HCT116 (cell line): ENCODE data around the gene RMDN2.

Experiments used
- ELF1 ChIP-seq: IDR thresholded peaks from 2 replicates; pipeline ENCODE4 v1.6.1; 2012; ENCODE audit warnings: low read depth, borderline replicate concordance
- EZH2 ChIP-seq: fragments of 200-600 bp; sonication (generic); IDR thresholded peaks from 2 replicates; pipeline ENCODE4 v1.6.1; 2017; ENCODE audit warnings: antibody characterized with exemption, mixed run types
- EZH2phosphoT487 ChIP-seq: fragments of 200-600 bp; IDR thresholded peaks from 2 replicates; pipeline ENCODE4 v1.6.1; 2018; ENCODE audit warnings: antibody characterized with exemption, borderline replicate concordance
- FOSL1 ChIP-seq: IDR thresholded peaks from 2 replicates; pipeline ENCODE4 v1.6.1; 2012; ENCODE audit warnings: low read depth
- JUND ChIP-seq: IDR thresholded peaks from 2 replicates; pipeline ENCODE4 v1.6.1; 2012
- POLR2A ChIP-seq: IDR thresholded peaks from 2 replicates; pipeline ENCODE4 v1.7.0; 2011; ENCODE audit warnings: borderline replicate concordance; ENCODE audit not compliant: insufficient read depth, insufficient read length; ENCODE audit errors: extremely low read depth
- POLR2AphosphoS5 ChIP-seq: IDR thresholded peaks from 2 replicates; pipeline ENCODE4 v1.6.1; 2011; ENCODE audit warnings: mild to moderate bottlenecking, low read depth, low read length, moderate library complexity
- SIN3A ChIP-seq: IDR thresholded peaks from 2 replicates; pipeline ENCODE4 v1.6.1; 2012; ENCODE audit warnings: low read depth
- TF ChIP-seq, protein P1 (sequence below), 3 experiments: fragments of 200-600 bp in 1 of 3; sonication (generic) in 1 of 3; IDR thresholded peaks in 2 of 3; conservative IDR thresholded peaks in 1 of 3; 2 replicates each; pipeline ENCODE4 v1.5.1; 2012 to 2017; ENCODE audit warnings: low read depth in 2 of 3, low read length in 2 of 3, antibody characterized with exemption in 1 of 3, borderline replicate concordance in 1 of 3, control low read depth in 1 of 3, mild to moderate bottlenecking in 1 of 3, mixed read lengths in 1 of 3, mixed run types in 1 of 3, moderate library complexity in 1 of 3; ENCODE audit not compliant: insufficient read depth in 1 of 3
- TF ChIP-seq, protein P2 (sequence below): IDR thresholded peaks from 2 replicates; pipeline ENCODE4 v1.6.1; 2012
- TF ChIP-seq, protein P3 (sequence below): IDR thresholded peaks from 2 replicates; pipeline ENCODE4 v1.6.1; 2011; ENCODE audit warnings: mild to moderate bottlenecking, low read length, moderate library complexity; ENCODE audit not compliant: insufficient replicate concordance; ENCODE audit errors: extremely low read depth
- TF ChIP-seq, protein P4 (sequence below): IDR thresholded peaks from 2 replicates; pipeline ENCODE4 v1.6.1; 2012; ENCODE audit warnings: low read depth
- TF ChIP-seq, protein P5 (sequence below): IDR thresholded peaks from 2 replicates; pipeline ENCODE4 v1.6.1; 2012

DNA sequence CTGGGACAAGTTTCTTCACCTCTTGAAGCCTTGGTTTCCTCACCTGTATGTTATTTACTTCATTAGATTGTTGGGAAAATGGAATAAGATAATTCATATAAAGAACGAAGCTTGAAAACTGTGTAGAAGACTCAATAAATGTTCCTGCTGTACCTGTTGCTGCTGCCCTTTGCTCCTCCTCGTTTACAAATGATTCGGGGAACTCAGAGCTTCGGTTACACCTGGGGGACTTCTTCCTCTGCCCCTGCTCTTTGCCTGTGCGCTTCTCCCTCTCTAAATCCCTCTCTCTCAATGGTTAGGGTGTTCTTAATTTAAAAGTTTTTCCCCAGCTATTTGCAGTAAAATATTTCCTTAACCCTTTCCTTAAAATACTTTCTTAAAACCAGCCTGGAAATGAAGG is 3.3 kb upstream of the RMDN2 start:
- TF ChIP-seq, protein P1, sequence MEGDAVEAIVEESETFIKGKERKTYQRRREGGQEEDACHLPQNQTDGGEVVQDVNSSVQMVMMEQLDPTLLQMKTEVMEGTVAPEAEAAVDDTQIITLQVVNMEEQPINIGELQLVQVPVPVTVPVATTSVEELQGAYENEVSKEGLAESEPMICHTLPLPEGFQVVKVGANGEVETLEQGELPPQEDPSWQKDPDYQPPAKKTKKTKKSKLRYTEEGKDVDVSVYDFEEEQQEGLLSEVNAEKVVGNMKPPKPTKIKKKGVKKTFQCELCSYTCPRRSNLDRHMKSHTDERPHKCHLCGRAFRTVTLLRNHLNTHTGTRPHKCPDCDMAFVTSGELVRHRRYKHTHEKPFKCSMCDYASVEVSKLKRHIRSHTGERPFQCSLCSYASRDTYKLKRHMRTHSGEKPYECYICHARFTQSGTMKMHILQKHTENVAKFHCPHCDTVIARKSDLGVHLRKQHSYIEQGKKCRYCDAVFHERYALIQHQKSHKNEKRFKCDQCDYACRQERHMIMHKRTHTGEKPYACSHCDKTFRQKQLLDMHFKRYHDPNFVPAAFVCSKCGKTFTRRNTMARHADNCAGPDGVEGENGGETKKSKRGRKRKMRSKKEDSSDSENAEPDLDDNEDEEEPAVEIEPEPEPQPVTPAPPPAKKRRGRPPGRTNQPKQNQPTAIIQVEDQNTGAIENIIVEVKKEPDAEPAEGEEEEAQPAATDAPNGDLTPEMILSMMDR (IDR thresholded peaks at IDR 0.05 in 2 of 3, conservative IDR thresholded peaks at IDR 0.05 in 1 of 3; ENCODE audit: borderline replicate concordance in 1 of 3, insufficient read depth in 1 of 3, low read depth in 2 of 3, low read length in 2 of 3), result no peak
- TF ChIP-seq POLR2AphosphoS5, result no peak
- TF ChIP-seq EZH2, result no peak
- TF ChIP-seq SIN3A, result no peak
- no peak for TF ChIP-seq POLR2A
- TF ChIP-seq FOSL1, result no peak
- TF ChIP-seq ELF1, result no peak
- TF ChIP-seq, protein P2, sequence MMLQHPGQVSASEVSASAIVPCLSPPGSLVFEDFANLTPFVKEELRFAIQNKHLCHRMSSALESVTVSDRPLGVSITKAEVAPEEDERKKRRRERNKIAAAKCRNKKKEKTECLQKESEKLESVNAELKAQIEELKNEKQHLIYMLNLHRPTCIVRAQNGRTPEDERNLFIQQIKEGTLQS, result no peak
- TF ChIP-seq JUND, result no peak
- TF ChIP-seq, protein P3, sequence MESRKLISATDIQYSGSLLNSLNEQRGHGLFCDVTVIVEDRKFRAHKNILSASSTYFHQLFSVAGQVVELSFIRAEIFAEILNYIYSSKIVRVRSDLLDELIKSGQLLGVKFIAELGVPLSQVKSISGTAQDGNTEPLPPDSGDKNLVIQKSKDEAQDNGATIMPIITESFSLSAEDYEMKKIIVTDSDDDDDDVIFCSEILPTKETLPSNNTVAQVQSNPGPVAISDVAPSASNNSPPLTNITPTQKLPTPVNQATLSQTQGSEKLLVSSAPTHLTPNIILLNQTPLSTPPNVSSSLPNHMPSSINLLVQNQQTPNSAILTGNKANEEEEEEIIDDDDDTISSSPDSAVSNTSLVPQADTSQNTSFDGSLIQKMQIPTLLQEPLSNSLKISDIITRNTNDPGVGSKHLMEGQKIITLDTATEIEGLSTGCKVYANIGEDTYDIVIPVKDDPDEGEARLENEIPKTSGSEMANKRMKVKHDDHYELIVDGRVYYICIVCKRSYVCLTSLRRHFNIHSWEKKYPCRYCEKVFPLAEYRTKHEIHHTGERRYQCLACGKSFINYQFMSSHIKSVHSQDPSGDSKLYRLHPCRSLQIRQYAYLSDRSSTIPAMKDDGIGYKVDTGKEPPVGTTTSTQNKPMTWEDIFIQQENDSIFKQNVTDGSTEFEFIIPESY, result no peak
- TF ChIP-seq, protein P4, sequence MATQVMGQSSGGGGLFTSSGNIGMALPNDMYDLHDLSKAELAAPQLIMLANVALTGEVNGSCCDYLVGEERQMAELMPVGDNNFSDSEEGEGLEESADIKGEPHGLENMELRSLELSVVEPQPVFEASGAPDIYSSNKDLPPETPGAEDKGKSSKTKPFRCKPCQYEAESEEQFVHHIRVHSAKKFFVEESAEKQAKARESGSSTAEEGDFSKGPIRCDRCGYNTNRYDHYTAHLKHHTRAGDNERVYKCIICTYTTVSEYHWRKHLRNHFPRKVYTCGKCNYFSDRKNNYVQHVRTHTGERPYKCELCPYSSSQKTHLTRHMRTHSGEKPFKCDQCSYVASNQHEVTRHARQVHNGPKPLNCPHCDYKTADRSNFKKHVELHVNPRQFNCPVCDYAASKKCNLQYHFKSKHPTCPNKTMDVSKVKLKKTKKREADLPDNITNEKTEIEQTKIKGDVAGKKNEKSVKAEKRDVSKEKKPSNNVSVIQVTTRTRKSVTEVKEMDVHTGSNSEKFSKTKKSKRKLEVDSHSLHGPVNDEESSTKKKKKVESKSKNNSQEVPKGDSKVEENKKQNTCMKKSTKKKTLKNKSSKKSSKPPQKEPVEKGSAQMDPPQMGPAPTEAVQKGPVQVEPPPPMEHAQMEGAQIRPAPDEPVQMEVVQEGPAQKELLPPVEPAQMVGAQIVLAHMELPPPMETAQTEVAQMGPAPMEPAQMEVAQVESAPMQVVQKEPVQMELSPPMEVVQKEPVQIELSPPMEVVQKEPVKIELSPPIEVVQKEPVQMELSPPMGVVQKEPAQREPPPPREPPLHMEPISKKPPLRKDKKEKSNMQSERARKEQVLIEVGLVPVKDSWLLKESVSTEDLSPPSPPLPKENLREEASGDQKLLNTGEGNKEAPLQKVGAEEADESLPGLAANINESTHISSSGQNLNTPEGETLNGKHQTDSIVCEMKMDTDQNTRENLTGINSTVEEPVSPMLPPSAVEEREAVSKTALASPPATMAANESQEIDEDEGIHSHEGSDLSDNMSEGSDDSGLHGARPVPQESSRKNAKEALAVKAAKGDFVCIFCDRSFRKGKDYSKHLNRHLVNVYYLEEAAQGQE, result no peak
- no peak for TF ChIP-seq EZH2phosphoT487
- TF ChIP-seq, protein P5, sequence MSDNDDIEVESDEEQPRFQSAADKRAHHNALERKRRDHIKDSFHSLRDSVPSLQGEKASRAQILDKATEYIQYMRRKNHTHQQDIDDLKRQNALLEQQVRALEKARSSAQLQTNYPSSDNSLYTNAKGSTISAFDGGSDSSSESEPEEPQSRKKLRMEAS, result no peak
